ENCODE data around the gene GPATCH8.

GPATCH8 gene

GRCh38 chr17:44442806-44443205, 60.4 kb downstream of the GPATCH8 start:
- H3K9me2 ChIP-seq (replicated peaks; ENCODE audit: low read depth, low read length) = no peaks in the 10 kb centered on the region
- no peaks in the 10 kb centered on the region for H3K27me3 ChIP-seq (ENCODE audit: insufficient read depth, low read length, poor library complexity, severe bottlenecking)
- H3K36me3 ChIP-seq (ENCODE audit: insufficient read depth, low read length) = no peaks in the 10 kb centered on the region; the same call in 1 of the 2 replicates
- H3K4me2 ChIP-seq (ENCODE audit: low read depth, low read length, poor library complexity, severe bottlenecking) = no peak overlapping the region
- H3K9me3 ChIP-seq (ENCODE audit: insufficient read depth, low read depth, low read length) = no peaks in the 10 kb centered on the region
- H3F3A ChIP-seq (ENCODE audit: low read depth) = no peaks in the 10 kb centered on the region
- H3K9ac ChIP-seq (ENCODE audit: low read depth, low read length, poor library complexity, severe bottlenecking) = no peak overlapping the region
- peaks cover 15% of the 10 kb centered on the region for H4K20me1 ChIP-seq (ENCODE audit: insufficient read depth, low read length, poor library complexity, severe bottlenecking)
- H3K79me2 ChIP-seq (ENCODE audit: insufficient read depth, low read length) = peaks cover 56% of the 10 kb centered on the region
- H3K4me3 ChIP-seq (ENCODE audit: low read length, poor library complexity, severe bottlenecking) = no peak overlapping the region
- peaks cover 18% of the 10 kb centered on the region for H3K4me1 ChIP-seq (ENCODE audit: insufficient read depth, low read length, poor library complexity, severe bottlenecking)
- no peak overlapping the region for H2AFZ ChIP-seq (ENCODE audit: low read length)
- TF ChIP-seq CTCF (conservative IDR thresholded peaks at IDR 0.05; ENCODE audit: low read length) (no peak), EZH2phosphoT487 (IDR thresholded peaks at IDR 0.05; ENCODE audit: borderline replicate concordance) (no peak)

GRCh38 chr17:44439168-44439567, 64.0 kb downstream of the GPATCH8 start:
- H3K79me2 ChIP-seq (ENCODE audit: insufficient read depth, low read length) = peaks cover 43% of the 10 kb centered on the region

GRCh38 chr17:44438636-44439035, 64.6 kb downstream of the GPATCH8 start:
- no peaks in the 10 kb centered on the region for H3K9me2 ChIP-seq (replicated peaks; ENCODE audit: low read depth, low read length)
- H3F3A ChIP-seq (ENCODE audit: low read depth) = no peaks in the 10 kb centered on the region
- TF ChIP-seq EZH2phosphoT487 (IDR thresholded peaks at IDR 0.05; ENCODE audit: borderline replicate concordance) (no peak), CTCF (conservative IDR thresholded peaks at IDR 0.05; ENCODE audit: low read length) (no peak)
- peaks cover 20% of the 10 kb centered on the region for H3K4me1 ChIP-seq (ENCODE audit: insufficient read depth, low read length, poor library complexity, severe bottlenecking)
- H3K36me3 ChIP-seq (ENCODE audit: insufficient read depth, low read length) = peaks cover 25% of the 10 kb centered on the region; the same call in 1 of the 2 replicates
- no peaks in the 10 kb centered on the region for H3K9me3 ChIP-seq (ENCODE audit: insufficient read depth, low read depth, low read length)
- H3K27me3 ChIP-seq (ENCODE audit: insufficient read depth, low read length, poor library complexity, severe bottlenecking) = no peaks in the 10 kb centered on the region
- H3K4me3 ChIP-seq (ENCODE audit: low read length, poor library complexity, severe bottlenecking) = peak overlapping the region; percentile 12
- H4K20me1 ChIP-seq (ENCODE audit: insufficient read depth, low read length, poor library complexity, severe bottlenecking) = peaks cover 5% of the 10 kb centered on the region
- H3K9ac ChIP-seq (ENCODE audit: low read depth, low read length, poor library complexity, severe bottlenecking) = peak overlapping the region; percentile 21
- H3K4me2 ChIP-seq (ENCODE audit: low read depth, low read length, poor library complexity, severe bottlenecking) = peak overlapping the region; percentile 57
- peaks cover 39% of the 10 kb centered on the region for H3K79me2 ChIP-seq (ENCODE audit: insufficient read depth, low read length)
- no peak overlapping the region for H2AFZ ChIP-seq (ENCODE audit: low read length)

More at GRCh38 chr17:44439168-44439567, 64.0 kb downstream of the GPATCH8 start:
- Histone ChIP-seq H2AFZ (ENCODE audit: low read length) (no peak overlapping the region), H3K4me3 (ENCODE audit: low read length, poor library complexity, severe bottlenecking) (peak overlapping the region; percentile 12), H3K4me1 (ENCODE audit: insufficient read depth, low read length, poor library complexity, severe bottlenecking) (peaks cover 20% of the 10 kb centered on the region), H3K4me2 (ENCODE audit: low read depth, low read length, poor library complexity, severe bottlenecking) (peak overlapping the region; percentile 57), H3K9me3 (ENCODE audit: insufficient read depth, low read depth, low read length) (no peaks in the 10 kb centered on the region), H3K36me3 (ENCODE audit: insufficient read depth, low read length) (peaks cover 20% of the 10 kb centered on the region; the same call in 1 of the 2 replicates), H3F3A (ENCODE audit: low read depth) (no peaks in the 10 kb centered on the region), H3K9ac (ENCODE audit: low read depth, low read length, poor library complexity, severe bottlenecking) (peak overlapping the region; percentile 21), H3K9me2 (replicated peaks; ENCODE audit: low read depth, low read length) (no peaks in the 10 kb centered on the region), H4K20me1 (ENCODE audit: insufficient read depth, low read length, poor library complexity, severe bottlenecking) (peaks cover 5% of the 10 kb centered on the region), H3K27me3 (ENCODE audit: insufficient read depth, low read length, poor library complexity, severe bottlenecking) (no peaks in the 10 kb centered on the region)
- no peak for TF ChIP-seq EZH2phosphoT487 (IDR thresholded peaks at IDR 0.05; ENCODE audit: borderline replicate concordance)
- no peak for TF ChIP-seq CTCF (conservative IDR thresholded peaks at IDR 0.05; ENCODE audit: low read length)
